Measurements from ENCODE around the gene RIGI. TPM values are rescaled to one million over a fixed set of nuclear protein-coding genes. Genes with fewer than 3 reads are reported as not detected.
A peak's percentile ranks its signal among the peaks of the same experiment; 100 is the strongest.

RIGI gene
- total and polyA plus RNA-seq, 2 of the 13 experiments (the other 11 are each of a cell fraction or from before 2014, with no cell fraction given), result 3.0 to 8.2 TPM

DNA sequence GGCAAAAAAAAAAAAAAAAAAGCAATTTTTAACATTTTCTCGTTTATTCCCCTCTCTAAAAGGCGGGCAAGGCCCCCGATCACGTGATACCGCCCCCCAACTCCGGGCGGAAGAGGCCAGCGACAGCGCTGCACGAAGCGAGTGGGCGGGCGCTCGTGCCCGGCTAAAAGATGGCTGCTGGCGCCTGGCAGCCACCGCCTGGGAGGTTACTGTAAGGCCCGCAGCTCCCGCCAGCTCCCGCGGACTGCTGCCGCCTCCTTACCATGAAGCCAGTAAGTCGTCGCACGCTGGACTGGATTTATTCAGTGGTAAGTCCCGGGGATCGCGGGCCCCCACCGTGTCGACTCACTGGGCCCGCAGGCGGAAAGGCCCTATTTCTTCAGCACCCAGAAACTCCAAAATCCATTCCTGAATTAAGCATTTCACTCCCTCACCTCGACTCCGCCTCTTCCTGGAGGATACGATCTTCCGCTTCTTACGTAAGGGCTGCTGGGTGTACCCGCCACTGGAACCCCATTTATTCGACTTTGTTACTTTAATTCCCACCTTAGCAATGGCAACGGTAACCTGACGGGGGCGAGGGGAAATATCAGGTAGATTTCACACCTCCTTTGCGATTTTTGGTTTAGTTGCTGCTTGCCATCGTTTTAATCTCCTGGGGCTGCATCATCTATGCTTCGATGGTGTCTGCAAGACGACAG lies 26.3 kb upstream of the RIGI start, which contains the start of the genes SMIM27 and TOPORS (continued):
- TF ChIP-seq, protein P1, sequence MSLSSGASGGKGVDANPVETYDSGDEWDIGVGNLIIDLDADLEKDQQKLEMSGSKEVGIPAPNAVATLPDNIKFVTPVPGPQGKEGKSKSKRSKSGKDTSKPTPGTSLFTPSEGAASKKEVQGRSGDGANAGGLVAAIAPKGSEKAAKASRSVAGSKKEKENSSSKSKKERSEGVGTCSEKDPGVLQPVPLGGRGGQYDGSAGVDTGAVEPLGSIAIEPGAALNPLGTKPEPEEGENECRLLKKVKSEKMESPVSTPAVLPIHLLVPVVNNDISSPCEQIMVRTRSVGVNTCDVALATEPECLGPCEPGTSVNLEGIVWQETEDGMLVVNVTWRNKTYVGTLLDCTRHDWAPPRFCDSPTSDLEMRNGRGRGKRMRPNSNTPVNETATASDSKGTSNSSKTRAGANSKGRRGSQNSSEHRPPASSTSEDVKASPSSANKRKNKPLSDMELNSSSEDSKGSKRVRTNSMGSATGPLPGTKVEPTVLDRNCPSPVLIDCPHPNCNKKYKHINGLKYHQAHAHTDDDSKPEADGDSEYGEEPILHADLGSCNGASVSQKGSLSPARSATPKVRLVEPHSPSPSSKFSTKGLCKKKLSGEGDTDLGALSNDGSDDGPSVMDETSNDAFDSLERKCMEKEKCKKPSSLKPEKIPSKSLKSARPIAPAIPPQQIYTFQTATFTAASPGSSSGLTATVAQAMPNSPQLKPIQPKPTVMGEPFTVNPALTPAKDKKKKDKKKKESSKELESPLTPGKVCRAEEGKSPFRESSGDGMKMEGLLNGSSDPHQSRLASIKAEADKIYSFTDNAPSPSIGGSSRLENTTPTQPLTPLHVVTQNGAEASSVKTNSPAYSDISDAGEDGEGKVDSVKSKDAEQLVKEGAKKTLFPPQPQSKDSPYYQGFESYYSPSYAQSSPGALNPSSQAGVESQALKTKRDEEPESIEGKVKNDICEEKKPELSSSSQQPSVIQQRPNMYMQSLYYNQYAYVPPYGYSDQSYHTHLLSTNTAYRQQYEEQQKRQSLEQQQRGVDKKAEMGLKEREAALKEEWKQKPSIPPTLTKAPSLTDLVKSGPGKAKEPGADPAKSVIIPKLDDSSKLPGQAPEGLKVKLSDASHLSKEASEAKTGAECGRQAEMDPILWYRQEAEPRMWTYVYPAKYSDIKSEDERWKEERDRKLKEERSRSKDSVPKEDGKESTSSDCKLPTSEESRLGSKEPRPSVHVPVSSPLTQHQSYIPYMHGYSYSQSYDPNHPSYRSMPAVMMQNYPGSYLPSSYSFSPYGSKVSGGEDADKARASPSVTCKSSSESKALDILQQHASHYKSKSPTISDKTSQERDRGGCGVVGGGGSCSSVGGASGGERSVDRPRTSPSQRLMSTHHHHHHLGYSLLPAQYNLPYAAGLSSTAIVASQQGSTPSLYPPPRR (CRISPR knock-in tag; IDR thresholded peaks at IDR 0.05; ENCODE audit: borderline replicate concordance), result peak; percentile 48; the same call in 1 of the 2 replicates
- TF ChIP-seq ZNF547 (CRISPR knock-in tag; IDR thresholded peaks at IDR 0.05) (peak; percentile 66), MLLT10 (CRISPR knock-in tag; IDR thresholded peaks at IDR 0.05) (no peak), DBP (CRISPR knock-in tag; IDR thresholded peaks at IDR 0.05; ENCODE audit: not compliant biosample characterization) (no peak), SRSF4 (IDR thresholded peaks at IDR 0.05; ENCODE audit: low read depth, low read length, poor library complexity, severe bottlenecking) (no peak), ELF3 (CRISPR knock-in tag; IDR thresholded peaks at IDR 0.05) (peak; percentile 65), NCOR1 (IDR thresholded peaks at IDR 0.05; ENCODE audit: borderline replicate concordance, low read length) (no peak; the same call in 1 of the 2 replicates), ZXDC (CRISPR knock-in tag; IDR thresholded peaks at IDR 0.05) (no peak), FOXO4 (CRISPR knock-in tag; conservative IDR thresholded peaks at IDR 0.05) (no peak), ZNF781 (CRISPR knock-in tag; IDR thresholded peaks at IDR 0.05; ENCODE audit: borderline replicate concordance, not compliant biosample characterization) (peak; percentile 93), ZNF747 (CRISPR knock-in tag; IDR thresholded peaks at IDR 0.05; ENCODE audit: borderline replicate concordance) (peak; percentile 47; the same call in 1 of the 2 replicates), ZNF235 (CRISPR knock-in tag; IDR thresholded peaks at IDR 0.05; ENCODE audit: borderline replicate concordance) (no peak), ZNF256 (CRISPR knock-in tag; conservative IDR thresholded peaks at IDR 0.05) (no peak), SIN3A (IDR thresholded peaks at IDR 0.05; ENCODE audit: borderline replicate concordance, low read depth, low read length) (peak; percentile 78; the same call in 1 of the 2 replicates), ZNF670 (CRISPR knock-in tag; IDR thresholded peaks at IDR 0.05; ENCODE audit: borderline replicate concordance) (peak; percentile 80; the same call in 1 of the 2 replicates), TBX3 (IDR thresholded peaks at IDR 0.05; ENCODE audit: borderline replicate concordance) (no peak), ZNF460 (CRISPR knock-in tag; IDR thresholded peaks at IDR 0.05; ENCODE audit: borderline replicate concordance) (no peak)
- TF ChIP-seq, protein P2, sequence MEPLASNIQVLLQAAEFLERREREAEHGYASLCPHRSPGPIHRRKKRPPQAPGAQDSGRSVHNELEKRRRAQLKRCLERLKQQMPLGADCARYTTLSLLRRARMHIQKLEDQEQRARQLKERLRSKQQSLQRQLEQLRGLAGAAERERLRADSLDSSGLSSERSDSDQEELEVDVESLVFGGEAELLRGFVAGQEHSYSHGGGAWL (CRISPR knock-in tag; IDR thresholded peaks at IDR 0.05), result peak; percentile 87

All from HepG2 (cell line).